MCF 10A (cell line): ENCODE data around the gene ZNF138. TPM values are rescaled to one million over a fixed set of nuclear protein-coding genes. Genes with fewer than 3 reads are reported as not detected.
A peak's percentile ranks its signal among the peaks of the same experiment; 100 is the strongest.

Experiments used
- BruUV-seq: library from RNA; stranded (reverse); fragments of 400-500 nt; replicated peaks from 2 replicates; lab custom pipeline; 2021; lab: Mats Ljungman, UMichigan
- CTCF ChIA-PET: fragments of 300-600 bp; sonication (Branson Sonifier 250); formaldehyde crosslinking; extraction: SDS; loops from one replicate; lab custom pipeline; 2021; ENCODE audit warnings: antibody characterized with exemption, inconsistent platforms; lab: Yijun Ruan, JAX
- POLR2A ChIA-PET: fragments of 300-600, 350-650 bp; sonication (Branson Sonifier 250); formaldehyde crosslinking; extraction: SDS; loops from one replicate; lab custom pipeline; 2020; ENCODE audit warnings: antibody characterized with exemption, inconsistent platforms; lab: Yijun Ruan, JAX
- DNase-seq: peaks from one replicate; pipeline ENCODE4 v3.0.0-alpha.2; 2018; ENCODE audit not compliant: unreplicated experiment
- H3K27ac Mint-ChIP-seq: one replicate; pipeline ENCODE4 v1.8.0; 2022; ENCODE audit warnings: mild to moderate bottlenecking, low read depth, mixed read lengths; ENCODE audit not compliant: unreplicated experiment
- H3K27me3 Mint-ChIP-seq: one replicate; pipeline ENCODE4 v1.8.0; 2022; ENCODE audit warnings: mixed read lengths; ENCODE audit not compliant: insufficient read depth, unreplicated experiment
- H3K36me3 Mint-ChIP-seq: one replicate; pipeline ENCODE4 v1.8.0; 2022; ENCODE audit warnings: mild to moderate bottlenecking, moderate library complexity, mixed read lengths; ENCODE audit not compliant: insufficient read depth, unreplicated experiment
- H3K4me1 Mint-ChIP-seq: one replicate; pipeline ENCODE4 v1.8.0; 2022; ENCODE audit warnings: mixed read lengths; ENCODE audit not compliant: insufficient read depth, unreplicated experiment
- H3K4me3 Mint-ChIP-seq: one replicate; pipeline ENCODE4 v1.8.0; 2022; ENCODE audit warnings: mild to moderate bottlenecking, moderate library complexity, mixed read lengths; ENCODE audit not compliant: unreplicated experiment
- H3K9me3 Mint-ChIP-seq: one replicate; pipeline ENCODE4 v1.8.0; 2022; ENCODE audit warnings: mixed read lengths; ENCODE audit not compliant: unreplicated experiment
- intact Hi-C: fragments of 100-400 bp; cut with micrococcal nuclease; formaldehyde crosslinking; loops from 2 replicates; pipeline ENCODE4 v1.14.1; 2022
- total RNA-seq: library from RNA; stranded (reverse); gene quantifications from 2 replicates; pipeline ENCODE4 v1.2.3, GENCODE V29; 2022
- TF ChIP-seq, protein P1 (sequence below): fragments of 200-600 bp; IDR thresholded peaks from one replicate; pipeline ENCODE4 v1.8.0; 2022; ENCODE audit warnings: antibody characterized with exemption, mild to moderate bottlenecking; ENCODE audit not compliant: unreplicated experiment

The ZNF138 gene
- total RNA-seq, 1 experiment from 2014 or later = 3.3 TPM

DNA sequence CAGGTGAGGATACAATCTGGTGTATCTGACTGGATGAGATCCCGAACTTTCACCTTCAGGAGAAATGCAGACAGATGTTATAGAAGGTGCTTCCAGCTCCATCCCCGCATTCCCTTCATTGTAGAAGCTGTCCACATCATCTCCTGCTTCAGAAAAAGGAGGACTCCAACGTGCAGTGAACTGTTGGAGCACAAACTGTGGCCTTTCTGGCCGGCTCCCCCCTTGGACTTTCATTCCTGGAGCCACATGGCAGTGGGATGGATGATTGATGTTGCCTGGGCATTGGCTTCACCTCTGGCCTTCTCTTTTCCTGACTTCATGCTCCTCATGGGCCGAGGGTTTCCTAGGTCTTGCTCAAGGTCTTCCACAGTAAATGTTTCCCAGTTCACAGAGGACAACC lies 79.3 kb downstream of the ZNF138 start:
- POLR2A ChIA-PET = no interaction called here
- H3K9me3 Mint-ChIP-seq = peaks cover 22% of the 10 kb centered on the region
- H3K27me3 Mint-ChIP-seq = no peaks in the 10 kb centered on the region

DNA sequence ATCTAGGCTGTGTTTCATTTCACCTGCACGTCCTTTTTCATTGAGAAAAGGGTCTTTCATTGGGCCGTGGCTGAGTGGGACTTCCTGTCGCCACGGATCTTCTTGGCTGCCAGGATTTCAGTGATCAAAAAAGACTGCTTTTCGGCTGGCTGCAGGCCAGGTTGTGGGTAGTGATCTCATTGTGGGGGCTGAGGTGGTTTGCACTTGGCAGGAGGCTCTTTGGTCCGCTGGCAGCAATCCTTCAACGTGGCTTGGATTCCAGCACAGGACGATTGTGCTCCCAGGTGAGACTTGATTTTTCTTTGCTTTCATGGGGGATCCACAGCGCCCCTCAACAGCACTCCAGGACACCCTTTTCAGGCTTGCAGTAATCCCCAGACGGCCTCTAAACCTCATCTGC lies 79.9 kb downstream of the ZNF138 start:
- ChIA-PET CTCF (no interaction called here), POLR2A (no interaction called here)
- no peaks in the 10 kb centered on the region for H3K27me3 Mint-ChIP-seq
- no peaks in the 10 kb centered on the region for H3K36me3 Mint-ChIP-seq
- peak; percentile 27 for DNase-seq
- no peak overlapping the region for H3K4me3 Mint-ChIP-seq
- H3K4me1 Mint-ChIP-seq = no peaks in the 10 kb centered on the region
- intact Hi-C loops = no loop called here
- H3K9me3 Mint-ChIP-seq = peaks cover 22% of the 10 kb centered on the region
- TF ChIP-seq, protein P1, sequence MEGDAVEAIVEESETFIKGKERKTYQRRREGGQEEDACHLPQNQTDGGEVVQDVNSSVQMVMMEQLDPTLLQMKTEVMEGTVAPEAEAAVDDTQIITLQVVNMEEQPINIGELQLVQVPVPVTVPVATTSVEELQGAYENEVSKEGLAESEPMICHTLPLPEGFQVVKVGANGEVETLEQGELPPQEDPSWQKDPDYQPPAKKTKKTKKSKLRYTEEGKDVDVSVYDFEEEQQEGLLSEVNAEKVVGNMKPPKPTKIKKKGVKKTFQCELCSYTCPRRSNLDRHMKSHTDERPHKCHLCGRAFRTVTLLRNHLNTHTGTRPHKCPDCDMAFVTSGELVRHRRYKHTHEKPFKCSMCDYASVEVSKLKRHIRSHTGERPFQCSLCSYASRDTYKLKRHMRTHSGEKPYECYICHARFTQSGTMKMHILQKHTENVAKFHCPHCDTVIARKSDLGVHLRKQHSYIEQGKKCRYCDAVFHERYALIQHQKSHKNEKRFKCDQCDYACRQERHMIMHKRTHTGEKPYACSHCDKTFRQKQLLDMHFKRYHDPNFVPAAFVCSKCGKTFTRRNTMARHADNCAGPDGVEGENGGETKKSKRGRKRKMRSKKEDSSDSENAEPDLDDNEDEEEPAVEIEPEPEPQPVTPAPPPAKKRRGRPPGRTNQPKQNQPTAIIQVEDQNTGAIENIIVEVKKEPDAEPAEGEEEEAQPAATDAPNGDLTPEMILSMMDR = no peak
- H3K27ac Mint-ChIP-seq = no peak overlapping the region
- no TSS peak for BruUV-seq

More for the DNA sequence above, 79.3 kb downstream of the ZNF138 start:
- Mint-ChIP-seq H3K36me3 (no peaks in the 10 kb centered on the region), H3K4me1 (no peaks in the 10 kb centered on the region), H3K27ac (no peak overlapping the region), H3K4me3 (no peak overlapping the region)
- intact Hi-C loops = no loop called here
- no peak for DNase-seq
- no TSS peak for BruUV-seq
- TF ChIP-seq, protein P1 = no peak
- CTCF ChIA-PET = no interaction called here

DNA sequence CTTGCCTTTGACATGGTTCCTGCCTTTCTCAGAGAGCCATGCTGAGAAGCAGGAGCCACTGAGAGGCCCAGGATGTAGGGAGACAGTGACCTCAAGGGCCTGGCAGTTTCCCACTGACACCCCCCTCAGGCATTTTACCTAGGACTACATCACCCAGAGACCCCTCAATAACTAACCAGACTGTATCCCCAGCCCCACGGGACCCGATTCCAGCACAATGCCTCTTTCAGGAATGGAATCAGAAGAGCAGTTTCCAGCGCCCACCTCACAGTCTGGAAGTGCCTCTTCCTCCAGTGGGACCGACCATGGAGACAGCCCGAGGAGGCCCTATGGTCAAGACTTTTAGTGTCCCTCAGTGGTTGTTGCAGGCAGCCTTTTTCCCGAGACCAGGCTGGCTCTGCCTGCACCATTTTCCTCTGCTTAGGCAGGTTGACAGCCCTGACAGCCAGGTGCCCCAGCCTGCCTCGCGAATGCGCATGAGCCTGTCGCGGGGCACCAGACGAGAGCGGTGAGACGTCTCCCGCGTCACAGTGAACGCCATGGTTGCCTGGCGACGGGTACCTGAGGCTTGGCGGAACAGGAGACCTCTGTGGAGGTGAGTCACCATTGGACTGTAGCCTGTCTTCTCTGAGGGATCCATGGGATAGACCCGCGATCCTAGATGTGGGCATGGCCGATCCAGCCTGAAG lies 80.5 kb downstream of the ZNF138 start:
- TF ChIP-seq, protein P1 = no peak
- CTCF ChIA-PET = no interaction called here
- Mint-ChIP-seq H3K4me3 (no peak overlapping the region), H3K9me3 (peaks cover 22% of the 10 kb centered on the region), H3K4me1 (no peaks in the 10 kb centered on the region), H3K36me3 (no peaks in the 10 kb centered on the region), H3K27ac (no peak overlapping the region), H3K27me3 (no peaks in the 10 kb centered on the region)
- POLR2A ChIA-PET = no interaction called here
- intact Hi-C loops = no loop called here
- no peak for DNase-seq
- BruUV-seq = no TSS peak

DNA sequence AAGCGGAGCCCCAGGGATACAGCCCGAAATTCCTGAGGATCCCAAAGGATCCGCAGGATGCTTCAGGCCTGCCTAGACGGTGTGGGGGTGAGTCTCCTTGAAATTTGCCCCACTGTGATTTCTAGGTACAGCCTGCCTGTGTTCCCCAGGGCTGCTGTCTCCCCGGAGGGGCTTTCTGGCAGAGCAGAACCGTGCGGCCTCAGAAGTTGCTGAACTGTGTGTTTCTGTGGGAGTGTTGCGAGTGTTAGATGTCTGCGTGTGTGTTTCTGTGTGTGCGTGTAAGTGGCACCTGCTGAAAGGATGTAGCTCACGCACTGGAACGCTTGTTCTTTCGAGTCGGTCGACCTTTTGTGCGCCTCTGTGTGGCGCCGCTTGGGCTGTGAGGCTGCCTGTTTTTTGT lies 81.0 kb downstream of the ZNF138 start:
- BruUV-seq = no TSS peak
- Mint-ChIP-seq H3K4me1 (no peaks in the 10 kb centered on the region), H3K4me3 (no peak overlapping the region), H3K27me3 (no peaks in the 10 kb centered on the region), H3K9me3 (peaks cover 20% of the 10 kb centered on the region), H3K36me3 (no peaks in the 10 kb centered on the region), H3K27ac (no peak overlapping the region)
- intact Hi-C loops = no loop called here
- ChIA-PET CTCF (no interaction called here), POLR2A (no interaction called here)
- DNase-seq = no peak
- TF ChIP-seq, protein P1 = no peak
